Ramos (cell line): ENCODE data around the gene MTA1.

Experiments used
- in situ Hi-C: fragments of 300-500 bp; cut with MboI; formaldehyde crosslinking; loops from one replicate; pipeline ENCODE4 v1.14.3; 2022; ENCODE audit warnings: low sequenced_read_pairs; ENCODE audit not compliant: unreplicated experiment

Gene MTA1

GRCh38 chr14:105439710-105440553 is 20.3 kb downstream of the MTA1 start:
- in situ Hi-C loops: no loop called here

GRCh38 chr14:105440554-105440900 is 20.9 kb downstream of the MTA1 start:
- in situ Hi-C loops: no loop called here

GRCh38 chr14:105440992-105441391 is 21.4 kb downstream of the MTA1 start:
- in situ Hi-C loops: no loop called here

- in situ Hi-C loops: no loop called here
Observed at GRCh38 chr14:105442125-105442524, 22.5 kb downstream of the MTA1 start.

- in situ Hi-C loops: no loop called here
Observed at GRCh38 chr14:105442834-105443233, 23.2 kb downstream of the MTA1 start.

GRCh38 chr14:105444859-105445258 is 25.2 kb downstream of the MTA1 start:
- in situ Hi-C loops: no loop called here

- in situ Hi-C loops: no loop called here
Observed at GRCh38 chr14:105445290-105445689, 25.7 kb downstream of the MTA1 start.

- in situ Hi-C loops: no loop called here
Observed at GRCh38 chr14:105445901-105446845, 26.5 kb downstream of the MTA1 start.

GRCh38 chr14:105446971-105447370 is 27.3 kb downstream of the MTA1 start:
- in situ Hi-C loops: no loop called here

GRCh38 chr14:105447651-105448640 is 28.3 kb downstream of the MTA1 start:
- in situ Hi-C loops: no loop called here

- in situ Hi-C loops: no loop called here
Observed at GRCh38 chr14:105448706-105449111, 29.1 kb downstream of the MTA1 start.

GRCh38 chr14:105449276-105450122 is 29.9 kb downstream of the MTA1 start:
- in situ Hi-C loops: no loop called here

- in situ Hi-C loops: no loop called here
Observed at GRCh38 chr14:105450123-105450505, 30.5 kb downstream of the MTA1 start.

- in situ Hi-C loops: no loop called here
Observed at GRCh38 chr14:105450864-105451720, 31.5 kb downstream of the MTA1 start.

- in situ Hi-C loops: no loop called here
Observed at GRCh38 chr14:105452963-105453362, 33.3 kb downstream of the MTA1 start.

GRCh38 chr14:105453847-105454246 is 34.2 kb downstream of the MTA1 start:
- in situ Hi-C loops: no loop called here

- in situ Hi-C loops: no loop called here
Observed at GRCh38 chr14:105455086-105455640, 35.5 kb downstream of the MTA1 start.
